Upper lobe of left lung (tissue), 4 donors: ENCODE data around the gene USP37.

Experiments
- CTCF ChIP-seq, 6 experiments: fragments of 450-650 bp in 4 of 6; fragments of 200-600 bp in 2 of 6; sonication (generic) in 2 of 6; IDR thresholded peaks; one replicate each; pipeline ENCODE4 v1.5.1; 2016 to 2019; ENCODE audit warnings: antibody characterized with exemption in 6 of 6
- EP300 ChIP-seq, 4 donors: sonication (generic); formaldehyde crosslinking; IDR thresholded peaks; one replicate each; pipeline ENCODE4 v1.5.1; 2017; ENCODE audit warnings: antibody characterized with exemption in 4 of 4, control low read depth in 2 of 4

GRCh38 chr2:218500501-218501060, 67.6 kb downstream of the USP37 start:
- TF ChIP-seq CTCF (IDR thresholded peaks at IDR 0.05) (no peak), EP300 (IDR thresholded peaks at IDR 0.05) (no peak)
